Prostate gland (tissue), 2 donors: ENCODE results near the gene LIG3.
"Not testable (repeated sequence)": the region's sequence is repeated elsewhere in the genome, so short reads cannot be mapped to it uniquely, and the experiment has no call there.

Experiments
- POLR2A ChIP-seq: fragments of 450-650 bp; IDR thresholded peaks from one replicate; pipeline ENCODE4 v1.6.1; 2016; ENCODE audit warnings: antibody characterized with exemption, mild to moderate bottlenecking
- POLR2AphosphoS5 ChIP-seq: sonication (generic); formaldehyde crosslinking; IDR thresholded peaks from one replicate; pipeline ENCODE4 v1.6.1; 2017; ENCODE audit warnings: antibody characterized with exemption
- TF ChIP-seq, protein P1 (sequence below), 4 experiments: fragments of 200-600 bp in 2 of 4; fragments of 450-650 bp in 2 of 4; sonication (generic) in 2 of 4; IDR thresholded peaks; 1 replicate in 3 of 4; 2 replicates in 1 of 4; pipeline ENCODE4 v1.5.1; 2016 to 2019; ENCODE audit warnings: antibody characterized with exemption in 4 of 4, mild to moderate bottlenecking in 2 of 4, moderate library complexity in 2 of 4

- TF ChIP-seq, protein P1, sequence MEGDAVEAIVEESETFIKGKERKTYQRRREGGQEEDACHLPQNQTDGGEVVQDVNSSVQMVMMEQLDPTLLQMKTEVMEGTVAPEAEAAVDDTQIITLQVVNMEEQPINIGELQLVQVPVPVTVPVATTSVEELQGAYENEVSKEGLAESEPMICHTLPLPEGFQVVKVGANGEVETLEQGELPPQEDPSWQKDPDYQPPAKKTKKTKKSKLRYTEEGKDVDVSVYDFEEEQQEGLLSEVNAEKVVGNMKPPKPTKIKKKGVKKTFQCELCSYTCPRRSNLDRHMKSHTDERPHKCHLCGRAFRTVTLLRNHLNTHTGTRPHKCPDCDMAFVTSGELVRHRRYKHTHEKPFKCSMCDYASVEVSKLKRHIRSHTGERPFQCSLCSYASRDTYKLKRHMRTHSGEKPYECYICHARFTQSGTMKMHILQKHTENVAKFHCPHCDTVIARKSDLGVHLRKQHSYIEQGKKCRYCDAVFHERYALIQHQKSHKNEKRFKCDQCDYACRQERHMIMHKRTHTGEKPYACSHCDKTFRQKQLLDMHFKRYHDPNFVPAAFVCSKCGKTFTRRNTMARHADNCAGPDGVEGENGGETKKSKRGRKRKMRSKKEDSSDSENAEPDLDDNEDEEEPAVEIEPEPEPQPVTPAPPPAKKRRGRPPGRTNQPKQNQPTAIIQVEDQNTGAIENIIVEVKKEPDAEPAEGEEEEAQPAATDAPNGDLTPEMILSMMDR (IDR thresholded peaks at IDR 0.05), result not testable (repeated sequence)
- TF ChIP-seq POLR2AphosphoS5, POLR2A: not testable (repeated sequence)
Observed at GRCh38 chr17:35028097-35028496, 47.8 kb downstream of the LIG3 start.
